HEK293 (cell line): ENCODE measurements around the gene D2HGDH.

Experiments used
- CTCF ChIP-seq: fragments of 450-650 bp; formaldehyde crosslinking; IDR thresholded peaks from 2 replicates; pipeline ENCODE4 v1.5.1; 2016; ENCODE audit warnings: missing biosample characterization, missing genetic modification characterization
- MZF1 ChIP-seq: fragments of 450-650 bp; formaldehyde crosslinking; IDR thresholded peaks from 2 replicates; pipeline ENCODE4 v1.5.1; 2017; ENCODE audit warnings: missing biosample characterization, missing genetic modification characterization, borderline replicate concordance
- ZNF19 ChIP-seq: fragments of 450-650 bp; formaldehyde crosslinking; IDR thresholded peaks from 2 replicates; pipeline ENCODE4; 2016; ENCODE audit warnings: missing biosample characterization, missing genetic modification characterization, low read depth
- ZNF311 ChIP-seq: fragments of 450-650 bp; formaldehyde crosslinking; IDR thresholded peaks from 2 replicates; pipeline ENCODE4 v1.5.1; 2017; ENCODE audit warnings: missing biosample characterization, missing genetic modification characterization, borderline replicate concordance

GRCh38 chr2:241720560-241720959 is 13.9 kb upstream of the D2HGDH start:
- TF ChIP-seq ZNF19 (tag by site-specific recombination) (no peak), MZF1 (tag by site-specific recombination) (no peak), CTCF (tag by site-specific recombination) (no peak), ZNF311 (tag by site-specific recombination) (no peak)
